K562 (cell line): ENCODE data around the gene MOK. TPM values are rescaled to one million over a fixed set of nuclear protein-coding genes. Genes with fewer than 3 reads are reported as not detected.

Experiments used
- ETV1 ChIP-seq: fragments of 450-650 bp; conservative IDR thresholded peaks from 2 replicates; pipeline ENCODE4 v1.6.1; 2016; ENCODE audit warnings: missing genetic modification characterization, control low read depth, low read depth, missing compliant biosample characterization
- MCM5 ChIP-seq: fragments of 450-650 bp; IDR thresholded peaks from 2 replicates; pipeline ENCODE4 v1.6.1; 2016; ENCODE audit warnings: low read depth
- PKNOX1 ChIP-seq: fragments of 450-650 bp; IDR thresholded peaks from 2 replicates; pipeline ENCODE4 v1.6.1; 2016
- POLR2AphosphoS2 ChIP-seq: IDR thresholded peaks from 2 replicates; pipeline ENCODE4 v1.6.1; 2012; ENCODE audit warnings: low read length, improper control_type of control experiment
- POLR2G ChIP-seq: fragments of 200-400 bp; formaldehyde crosslinking; IDR thresholded peaks from 2 replicates; pipeline ENCODE4 v1.6.1; 2017; ENCODE audit warnings: low read depth, mild to moderate bottlenecking, antibody characterized with exemption, low read length, moderate library complexity
- POLR3G ChIP-seq: IDR thresholded peaks from 2 replicates; pipeline ENCODE4 v1.6.1; 2011; ENCODE audit not compliant: insufficient read length, insufficient replicate concordance; ENCODE audit errors: extremely low read depth
- RHOXF2B ChIP-seq: fragments of 250-450 bp; sonication (Bioruptor Pico); conservative IDR thresholded peaks from 2 replicates; pipeline ENCODE4 v1.5.1; 2021
- SAP30 ChIP-seq: fragments of 200-600 bp; sonication (generic); IDR thresholded peaks from 2 replicates; pipeline ENCODE4 v1.6.1; 2012; ENCODE audit warnings: borderline replicate concordance, low read depth, mild to moderate bottlenecking, moderate library complexity, low read length, control low read depth, inconsistent platforms; ENCODE audit not compliant: insufficient read depth, poor library complexity, severe bottlenecking
- SMARCE1 ChIP-seq: fragments of 450-650 bp; IDR thresholded peaks from 2 replicates; pipeline ENCODE4 v1.7.1; 2016; ENCODE audit warnings: mild to moderate bottlenecking
- SRF ChIP-seq, 2 experiments: fragments of 250-450, 450-650 bp in 1 of 2; sonication (Bioruptor Pico) in 1 of 2; sonication (generic) in 1 of 2; formaldehyde crosslinking; IDR thresholded peaks; 2 replicates each; pipeline versions ENCODE4 v1.5.0 to v1.5.1; 2020 to 2022; ENCODE audit warnings: mild to moderate bottlenecking in 1 of 2, missing genetic modification reagents in 1 of 2
- STAT6 ChIP-seq: sonication (generic); formaldehyde crosslinking; IDR thresholded peaks from 2 replicates; pipeline ENCODE4 v1.8.1; 2023; ENCODE audit warnings: mild to moderate bottlenecking, missing genetic modification reagents
- THAP7 ChIP-seq: fragments of 250-450 bp; sonication (Bioruptor Pico); IDR thresholded peaks from 2 replicates; pipeline ENCODE4 v1.5.0; 2021
- YY1 ChIP-seq, 3 experiments: IDR thresholded peaks; 2 replicates each; pipeline ENCODE4 v1.6.1; 2011; ENCODE audit warnings: low read length in 2 of 3, mild to moderate bottlenecking in 2 of 3, moderate library complexity in 2 of 3, borderline replicate concordance in 1 of 3, control low read depth in 1 of 3, low read depth in 1 of 3; ENCODE audit not compliant: insufficient read depth in 3 of 3, insufficient replicate concordance in 2 of 3, control insufficient read depth in 1 of 3, insufficient read length in 1 of 3; ENCODE audit errors: extremely low read depth in 1 of 3
- ZBTB17 ChIP-seq: fragments of 450-650 bp; formaldehyde crosslinking; IDR thresholded peaks from 2 replicates; pipeline ENCODE4 v1.4.0; 2020; ENCODE audit warnings: mild to moderate bottlenecking
- ZNF184 ChIP-seq: sonication (generic); formaldehyde crosslinking; IDR thresholded peaks from 2 replicates; pipeline ENCODE4 v1.5.0; 2020; ENCODE audit warnings: missing genetic modification reagents
- ZNF24 ChIP-seq: fragments of 450-650 bp; IDR thresholded peaks from 2 replicates; pipeline ENCODE4 v1.6.1; 2016
- ZNF740 ChIP-seq, 3 experiments: fragments of 200-800 bp in 1 of 3; sonication (Bioruptor generic) in 1 of 3; sonication (generic) in 1 of 3; formaldehyde crosslinking in 1 of 3; IDR thresholded peaks; 2 replicates each; pipeline versions ENCODE4 v1.6.1 to v1.8.0; 2016 to 2022; ENCODE audit warnings: mild to moderate bottlenecking in 2 of 3, missing compliant biosample characterization in 2 of 3, missing genetic modification characterization in 2 of 3, missing genetic modification reagents in 1 of 3
- ZNF830 ChIP-seq: fragments of 250-450 bp; sonication (Bioruptor Pico); IDR thresholded peaks from 2 replicates; pipeline ENCODE4 v1.5.0; 2021; ENCODE audit warnings: mild to moderate bottlenecking
- polyA plus RNA-seq, 8 experiments: library from polyadenylated mRNA; depleted of rRNA in 4 of 8; stranded (reverse) in 5 of 8; unstranded in 3 of 8; fragments of >200 nt; fragmentation: Nextera tagmentation in 2 of 8; fragmentation: Illumina TruSeq in 1 of 8; extraction: Ambion mirVana in 2 of 8; extraction: Trizol in 1 of 8; gene quantifications; 2 replicates each; pipeline versions ENCODE4 v1.2.1 to v1.2.3, GENCODE V29; 2011 to 2014; ENCODE audit warnings: inconsistent platforms in 1 of 8, missing spikeins in 1 of 8
- total RNA-seq, 7 experiments: library from RNA; depleted of rRNA in 6 of 7; stranded (reverse); fragments of >200 nt in 6 of 7; fragmentation: Illumina TruSeq in 2 of 7; extraction: Trizol in 2 of 7; gene quantifications; 2 replicates each; pipeline versions ENCODE4 v1.2.1 to v1.2.3, GENCODE V29; 2011 to 2021; ENCODE audit warnings: low replicate concordance in 1 of 7
- TF ChIP-seq, protein P1 (sequence below): fragments of 250-450 bp; sonication (Bioruptor Pico); IDR thresholded peaks from 2 replicates; pipeline ENCODE4 v1.8.0; 2022; ENCODE audit warnings: moderate library complexity, mild to moderate bottlenecking, inconsistent platforms

Gene MOK
- total and polyA plus RNA-seq, 9 of the 15 experiments (the other 6 are each of a cell fraction or from before 2014, with no cell fraction given): 1.3 to 8.4 (median 5.3) TPM

DNA sequence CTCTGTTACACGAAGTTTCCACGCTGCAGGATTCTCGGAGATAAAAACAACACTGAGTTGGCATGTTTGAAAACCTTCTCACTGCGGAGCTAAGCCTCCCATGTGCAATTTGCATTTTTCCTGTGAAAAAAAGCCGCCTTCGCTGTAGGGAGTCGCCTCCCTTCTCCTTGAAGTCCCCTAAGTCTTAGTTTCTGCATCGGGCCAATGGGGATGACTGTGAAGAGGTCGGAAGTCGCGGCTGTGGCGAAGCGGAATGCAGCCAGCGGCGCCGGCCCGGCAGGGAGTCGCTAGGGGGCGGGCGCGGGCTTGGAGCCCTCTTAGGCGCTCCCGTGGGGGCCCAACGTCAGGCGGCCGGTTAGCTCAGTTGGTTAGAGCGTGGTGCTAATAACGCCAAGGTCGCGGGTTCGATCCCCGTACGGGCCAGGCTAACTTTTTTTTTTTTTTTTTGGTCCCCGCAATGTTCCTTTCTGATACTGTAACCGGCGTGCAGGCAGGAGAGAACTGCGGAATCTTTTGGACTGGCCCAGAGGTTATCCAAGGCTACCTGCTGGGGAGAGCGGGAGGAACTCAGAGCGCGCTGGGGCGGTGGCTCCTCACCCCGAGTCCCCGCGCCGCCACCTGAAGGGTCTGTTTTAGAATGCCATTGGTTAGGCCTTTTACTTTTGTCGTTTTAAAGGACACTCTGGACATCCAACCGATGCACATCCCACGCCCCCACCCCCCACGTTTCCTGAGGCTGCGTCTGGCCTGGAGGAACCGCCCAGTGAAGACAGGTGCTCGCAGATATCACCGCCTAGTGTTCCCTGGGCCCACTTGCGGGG is 12.0 kb upstream of the MOK start (continued):
- TF ChIP-seq SRF (CRISPR knock-in tag; IDR thresholded peaks at IDR 0.05) (0 out of 4 replicates have a peak, but pooled peaks of 1 of the 2 experiments have one; percentile 18), ETV1 (tag) (peak; percentile 49), POLR3G (no peak), SAP30 (no peak), PKNOX1 (peak; percentile 94), ZNF830 (no peak), ZBTB17 (CRISPR knock-in tag) (no peak), STAT6 (no peak), SMARCE1 (no peak), YY1 (IDR thresholded peaks at IDR 0.05; ENCODE audit: borderline replicate concordance in 1 of 3, control insufficient read depth in 1 of 3, extremely low read depth in 1 of 3, insufficient read depth in 3 of 3, insufficient read length in 1 of 3, insufficient replicate concordance in 2 of 3, low read depth in 1 of 3, low read length in 2 of 3) (peak in 2 of 3 experiments; percentile 26 to 34), MCM5 (no peak), POLR2G (peak; percentile 65), ZNF24 (no peak), THAP7 (CRISPR knock-in tag) (no peak), POLR2AphosphoS2 (no peak), RHOXF2B (no peak), ZNF740 (CRISPR knock-in tag; IDR thresholded peaks at IDR 0.05) (0 out of 2 replicates have a peak, but pooled peaks have one; percentile 35), ZNF740 (tag; IDR thresholded peaks at IDR 0.05) (no peak), ZNF184 (no peak)
- TF ChIP-seq, protein P1, sequence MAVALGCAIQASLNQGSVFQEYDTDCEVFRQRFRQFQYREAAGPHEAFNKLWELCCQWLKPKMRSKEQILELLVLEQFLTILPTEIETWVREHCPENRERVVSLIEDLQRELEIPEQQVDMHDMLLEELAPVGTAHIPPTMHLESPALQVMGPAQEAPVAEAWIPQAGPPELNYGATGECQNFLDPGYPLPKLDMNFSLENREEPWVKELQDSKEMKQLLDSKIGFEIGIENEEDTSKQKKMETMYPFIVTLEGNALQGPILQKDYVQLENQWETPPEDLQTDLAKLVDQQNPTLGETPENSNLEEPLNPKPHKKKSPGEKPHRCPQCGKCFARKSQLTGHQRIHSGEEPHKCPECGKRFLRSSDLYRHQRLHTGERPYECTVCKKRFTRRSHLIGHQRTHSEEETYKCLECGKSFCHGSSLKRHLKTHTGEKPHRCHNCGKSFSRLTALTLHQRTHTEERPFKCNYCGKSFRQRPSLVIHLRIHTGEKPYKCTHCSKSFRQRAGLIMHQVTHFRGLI: no peak
